AG09309 (cell line): Measurements from ENCODE around the gene RSF1.

ENCODE experiments used
- DNase-seq: peaks from one replicate; pipeline ENCODE4 v3.0.0-alpha.2; 2010; ENCODE audit warnings: low read depth
- H3K4me3 ChIP-seq: 2 replicates; pipeline ENCODE4 v1.5.1; 2011; ENCODE audit warnings: mild to moderate bottlenecking, low read depth, low read length, moderate library complexity; ENCODE audit not compliant: control insufficient read depth
- CTCF ChIP-seq: IDR thresholded peaks from 2 replicates; pipeline ENCODE4 v1.5.1; 2011; ENCODE audit warnings: mild to moderate bottlenecking, low read depth, low read length, inconsistent platforms; ENCODE audit not compliant: insufficient read depth, control insufficient read depth; ENCODE audit errors: missing control alignments

RSF1 gene

GRCh38 chr11:77752516-77752915, 68.0 kb downstream of the RSF1 start:
- DNase-seq, result no peak
- no peak for TF ChIP-seq CTCF
- H3K4me3 ChIP-seq, result no peak overlapping the region

GRCh38 chr11:77750394-77751156, 69.9 kb downstream of the RSF1 start:
- DNase-seq, result no peak
- TF ChIP-seq CTCF, result no peak

GRCh38 chr11:77749232-77749631, 71.3 kb downstream of the RSF1 start:
- DNase-seq, result no peak
- no peak overlapping the region for H3K4me3 ChIP-seq
- TF ChIP-seq CTCF, result no peak

More at GRCh38 chr11:77750394-77751156, 69.9 kb downstream of the RSF1 start:
- no peak overlapping the region for H3K4me3 ChIP-seq

- no peak overlapping the region for H3K4me3 ChIP-seq
- no peak for TF ChIP-seq CTCF
- no peak for DNase-seq
Measured at GRCh38 chr11:77748266-77748665, 72.3 kb downstream of the RSF1 start.

- no peak for TF ChIP-seq CTCF
Measured at GRCh38 chr11:77747381-77747969, 73.0 kb downstream of the RSF1 start.

GRCh38 chr11:77736473-77736872, 84.0 kb downstream of the RSF1 start:
- H3K4me3 ChIP-seq, result no peak overlapping the region
- DNase-seq, result no peak
- TF ChIP-seq CTCF, result no peak

More at GRCh38 chr11:77747381-77747969, 73.0 kb downstream of the RSF1 start:
- H3K4me3 ChIP-seq, result no peak overlapping the region
- peak; percentile 1 for DNase-seq
